NCI-H748 (cell line): Measurements from ENCODE around the gene HSF2BP.
A peak's percentile ranks its signal among the peaks of the same experiment; 100 is the strongest.
"Not testable (repeated sequence)": the region's sequence is repeated elsewhere in the genome, so short reads cannot be mapped to it uniquely, and the experiment has no call there.

Experiments
- DNase-seq: peaks from one replicate; lab custom pipeline; 2025; ENCODE audit not compliant: unreplicated experiment; lab: John Stamatoyannopoulos, UW

HSF2BP gene

GRCh38 chr21:43659136-43660000 is at the start of gene HSF2BP, which contains the start of gene RRP1B:
Gene HSF2BP (minus strand): TSS chr21:43659488. CDS start chr21:43658096, 1,392 bp downstream.
Gene RRP1B (plus strand): TSS chr21:43659560. CDS start chr21:43659665, 105 bp downstream.
- DNase-seq: peak; percentile 85

- DNase-seq: no peak
Observed at GRCh38 chr21:43708745-43709381, 49.6 kb upstream of the HSF2BP start.

GRCh38 chr21:43707462-43707861 is 48.2 kb upstream of the HSF2BP start:
- DNase-seq: no peak

DNA sequence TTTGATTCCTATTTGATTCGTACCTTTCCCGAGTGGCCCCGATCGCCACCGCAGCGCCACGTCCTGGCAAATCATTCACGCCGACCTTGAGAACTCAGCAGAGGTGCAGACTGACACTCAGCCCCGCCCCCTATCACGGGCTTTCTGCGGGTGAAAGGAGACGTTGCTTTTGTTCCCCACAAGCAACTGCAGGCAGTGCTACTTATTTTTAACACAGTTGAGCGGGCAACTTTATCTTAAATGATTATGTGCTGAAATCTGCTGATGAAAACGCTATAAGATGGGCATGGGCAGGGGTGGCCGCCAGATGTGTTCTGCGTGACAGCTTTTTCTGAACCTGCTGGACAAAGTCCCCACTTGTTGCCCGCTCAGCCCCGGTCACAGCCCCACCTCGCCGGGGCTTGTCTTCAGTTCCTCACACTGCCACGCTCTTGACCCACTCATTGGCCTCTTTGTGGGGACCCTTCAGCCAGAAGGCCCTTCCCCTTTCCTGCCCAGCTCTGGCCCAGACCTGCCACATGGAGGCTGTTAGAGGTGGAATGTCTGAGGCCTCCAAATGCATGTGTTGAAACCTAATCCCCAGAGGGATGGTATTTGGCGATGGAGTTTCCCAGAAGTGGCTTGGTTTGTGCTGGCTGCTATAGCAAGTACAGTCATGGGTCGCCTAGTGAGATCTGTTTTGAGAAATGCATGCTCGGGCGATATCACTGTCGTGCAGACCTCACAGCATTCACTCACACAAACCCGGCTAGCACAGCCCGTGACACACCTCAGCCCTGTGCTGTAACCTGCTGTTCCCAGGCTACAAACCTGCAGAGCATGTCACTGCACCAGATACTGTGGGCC is 44.0 kb upstream of the HSF2BP start:
- DNase-seq: no peak

DNA sequence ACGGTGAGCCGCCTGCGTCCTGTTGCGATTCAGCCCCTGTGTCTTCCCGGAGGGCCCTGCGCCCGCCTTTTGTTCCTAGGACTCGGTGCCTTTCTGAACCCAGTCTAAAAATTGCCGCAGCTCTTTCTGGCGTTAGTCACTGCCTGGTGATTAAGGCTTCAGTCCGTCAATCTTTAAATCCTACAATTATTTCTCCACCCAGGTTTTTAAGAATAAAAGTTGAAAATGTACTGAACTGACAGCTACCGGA is 43.4 kb upstream of the HSF2BP start:
- DNase-seq: no peak

- no peak for DNase-seq
Observed at GRCh38 chr21:43701936-43702784, 42.9 kb upstream of the HSF2BP start.

GRCh38 chr21:43699933-43700599 is 40.8 kb upstream of the HSF2BP start:
- DNase-seq: no peak

DNA sequence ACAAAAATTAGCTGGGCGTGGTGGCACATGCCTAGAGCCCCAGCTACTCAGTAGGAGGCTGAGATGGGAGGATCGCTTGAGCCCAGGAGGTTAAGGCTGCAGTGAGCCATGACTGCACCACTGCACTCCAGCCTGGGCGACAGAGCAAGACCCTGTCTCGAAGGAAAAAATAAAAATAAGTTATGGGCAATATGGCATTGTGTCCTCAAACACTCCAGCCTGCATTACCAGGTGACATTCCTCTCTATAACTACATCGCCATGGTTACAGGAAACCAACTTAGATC is 40.1 kb upstream of the HSF2BP start:
- not testable (repeated sequence) for DNase-seq

DNA sequence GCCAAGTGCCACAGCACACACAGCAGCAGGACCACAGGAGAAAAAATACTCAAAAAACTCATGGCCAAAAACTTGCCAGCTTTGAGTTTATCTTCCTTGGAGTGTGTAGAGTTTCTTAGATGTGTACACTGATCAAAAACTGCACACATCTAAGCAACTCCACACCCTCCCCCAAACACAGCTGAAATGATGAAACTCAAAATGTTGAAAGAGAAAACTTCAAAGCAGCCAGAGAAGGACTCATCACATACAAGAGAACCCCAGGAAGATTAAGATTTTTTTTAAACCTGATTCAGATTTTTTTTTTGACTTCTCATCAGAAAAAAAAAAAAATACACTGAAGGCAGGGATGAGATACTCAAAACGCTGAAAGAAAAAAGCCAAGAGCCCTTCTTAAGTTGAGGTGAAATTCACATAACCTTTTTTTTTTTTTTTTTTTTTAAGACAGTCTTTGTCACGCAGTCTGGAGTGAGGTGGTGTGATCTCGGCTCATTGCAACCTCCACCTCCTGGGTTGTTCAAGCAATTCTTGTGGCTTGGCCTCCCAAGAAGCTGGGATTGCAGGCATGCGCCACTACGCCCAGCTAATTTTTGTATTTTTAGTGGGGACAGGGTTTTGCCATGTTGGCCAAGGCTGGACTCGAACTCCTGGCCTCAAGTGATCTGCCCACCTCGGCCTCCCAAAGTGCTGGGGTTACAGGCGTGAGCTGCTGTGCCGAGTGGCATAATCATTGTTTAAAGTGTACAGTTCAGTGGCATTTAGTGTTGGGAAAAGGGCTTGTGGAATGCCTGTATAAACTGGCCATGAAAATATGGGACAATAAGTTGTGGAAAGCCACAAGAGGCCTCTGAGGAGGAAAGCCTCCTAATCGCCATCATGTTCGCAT is 38.7 kb upstream of the HSF2BP start:
- DNase-seq: no peak

GRCh38 chr21:43696214-43696613 is 36.9 kb upstream of the HSF2BP start:
- no peak for DNase-seq

- no peak for DNase-seq
Observed at GRCh38 chr21:43694437-43695079, 35.3 kb upstream of the HSF2BP start.

GRCh38 chr21:43693981-43694380 is 34.7 kb upstream of the HSF2BP start:
- no peak for DNase-seq

DNA sequence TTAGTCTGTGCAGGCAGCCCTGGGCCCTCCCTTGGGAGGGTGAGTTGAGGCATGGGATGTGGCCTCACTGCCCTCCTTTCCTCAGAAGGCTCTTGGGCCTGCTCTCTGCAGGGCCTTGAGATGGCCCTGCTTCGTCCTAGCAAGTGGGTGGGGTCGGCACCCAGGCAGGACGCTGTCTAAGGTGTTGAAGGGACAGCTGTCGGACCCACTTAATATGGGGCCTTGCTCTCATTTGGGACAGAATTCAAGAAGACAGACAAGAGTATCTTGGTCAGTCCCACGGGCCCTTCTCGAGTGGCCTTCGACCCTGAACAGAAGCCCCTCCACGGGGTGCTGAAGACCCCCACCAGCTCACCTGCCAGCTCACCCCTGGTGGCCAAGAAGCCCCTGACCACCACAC is 33.7 kb upstream of the HSF2BP start:
- DNase-seq: no peak

GRCh38 chr21:43691801-43692200 is 32.5 kb upstream of the HSF2BP start:
- no peak for DNase-seq

DNA sequence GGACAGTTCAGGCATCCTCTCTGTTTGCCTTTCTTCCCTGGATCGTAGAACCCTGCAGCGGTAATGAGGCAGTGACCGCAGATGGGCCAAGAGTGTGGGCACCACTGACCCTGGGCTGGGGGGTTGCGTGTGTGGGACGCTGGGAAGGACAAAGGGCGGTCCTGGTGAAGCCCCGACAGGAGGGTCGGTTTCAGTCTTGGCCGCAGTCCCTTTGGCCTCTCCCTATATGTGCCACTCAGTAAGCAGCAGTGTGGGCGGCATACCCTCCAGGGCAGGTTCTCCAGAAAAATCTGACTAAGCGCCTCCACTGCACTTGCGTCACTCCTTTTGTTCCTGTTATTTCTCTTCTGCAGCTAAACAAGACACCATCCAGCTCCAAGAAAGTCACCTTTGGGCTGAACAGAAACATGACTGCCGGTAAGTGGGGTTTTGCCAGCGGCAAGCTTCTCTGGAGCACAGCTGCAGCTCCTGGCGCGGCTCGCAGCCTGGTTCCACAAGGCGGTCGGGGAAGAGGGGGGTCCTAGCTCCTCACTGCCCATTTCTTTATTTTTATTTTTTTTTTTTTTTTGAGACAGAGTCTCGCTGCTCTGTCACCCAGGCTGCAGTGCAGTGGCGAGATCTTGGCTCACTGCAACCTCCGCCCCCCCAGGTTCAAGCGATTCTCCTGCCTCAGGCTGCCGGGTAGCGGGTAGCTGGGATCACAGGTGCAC is 32.0 kb upstream of the HSF2BP start:
- DNase-seq: no peak

- no peak for DNase-seq
Observed at GRCh38 chr21:43690346-43690745, 31.1 kb upstream of the HSF2BP start.

- DNase-seq: no peak
Observed at GRCh38 chr21:43689556-43690337, 30.5 kb upstream of the HSF2BP start.

DNA sequence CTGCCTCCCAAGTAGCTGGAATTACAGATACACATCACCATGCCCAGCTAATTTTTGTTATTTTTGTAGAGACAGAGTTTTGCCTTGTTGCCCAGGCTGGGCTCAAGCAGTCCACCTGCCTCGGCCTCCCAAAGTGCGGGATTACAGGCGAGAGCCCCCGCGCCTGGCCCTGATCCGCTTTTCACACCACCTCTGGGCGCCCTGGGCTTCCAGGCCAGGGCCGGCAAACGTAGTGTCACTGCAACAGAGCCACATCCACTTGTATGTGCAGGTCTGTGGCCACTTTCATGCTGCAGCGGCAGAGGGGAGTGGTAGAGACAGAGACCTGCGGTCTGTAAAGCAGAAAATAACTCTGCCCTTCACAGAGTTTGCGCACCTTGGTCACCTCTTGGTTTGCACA is 29.6 kb upstream of the HSF2BP start:
- DNase-seq: no peak
